NCI-H82 (cell line): Measurements from ENCODE around the gene PLEKHG3.
"Not testable (repeated sequence)": the region's sequence is repeated elsewhere in the genome, so short reads cannot be mapped to it uniquely, and the experiment has no call there.

Experiments used
- DNase-seq: peaks from one replicate; lab custom pipeline; 2025; lab: John Stamatoyannopoulos, UW

Gene PLEKHG3

GRCh38 chr14:64688031-64688430 is 16.2 kb upstream of the PLEKHG3 start:
- no peak for DNase-seq

DNA sequence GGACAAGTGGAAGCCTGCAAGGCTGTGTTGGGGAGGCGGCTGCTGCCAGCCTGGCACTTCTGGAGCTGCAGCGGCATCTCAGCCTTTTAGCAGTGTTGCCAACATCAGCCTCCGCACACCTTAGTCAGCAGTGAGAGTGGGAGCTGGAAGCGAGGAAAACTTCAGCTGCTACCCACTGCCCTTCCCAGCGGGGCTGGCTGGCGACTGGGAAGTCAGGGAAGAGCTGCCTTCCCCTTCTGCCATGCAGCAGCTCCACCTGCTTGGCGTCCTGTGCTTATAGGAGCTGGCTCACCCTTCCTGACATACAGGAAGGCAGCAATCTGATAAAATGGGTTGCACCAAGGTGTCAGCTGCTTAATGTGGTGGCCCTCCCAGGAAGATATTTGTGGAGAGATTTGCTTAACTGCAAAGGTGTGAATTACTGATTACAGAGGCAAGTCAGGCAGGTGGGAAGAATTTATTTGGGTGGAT is 15.4 kb upstream of the PLEKHG3 start:
- no peak for DNase-seq

DNA sequence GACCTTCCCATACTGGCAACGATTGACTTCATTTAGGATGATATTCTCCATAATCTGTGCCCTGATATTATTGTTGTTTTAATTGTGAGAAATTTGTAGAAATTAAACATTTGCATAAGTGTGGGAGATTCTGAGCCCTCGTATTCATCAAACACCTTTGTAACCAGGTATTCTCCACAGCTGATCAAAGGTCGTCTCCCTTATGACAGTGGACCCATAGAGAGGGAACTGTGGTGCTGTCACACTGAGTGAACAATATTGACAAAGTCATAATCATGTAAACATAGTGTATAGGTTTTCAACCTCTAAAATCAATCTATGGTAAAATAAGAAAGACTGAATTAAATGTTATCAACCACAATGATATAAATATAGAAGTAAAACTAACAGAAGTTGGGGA is 14.9 kb upstream of the PLEKHG3 start:
- DNase-seq = no peak

DNA sequence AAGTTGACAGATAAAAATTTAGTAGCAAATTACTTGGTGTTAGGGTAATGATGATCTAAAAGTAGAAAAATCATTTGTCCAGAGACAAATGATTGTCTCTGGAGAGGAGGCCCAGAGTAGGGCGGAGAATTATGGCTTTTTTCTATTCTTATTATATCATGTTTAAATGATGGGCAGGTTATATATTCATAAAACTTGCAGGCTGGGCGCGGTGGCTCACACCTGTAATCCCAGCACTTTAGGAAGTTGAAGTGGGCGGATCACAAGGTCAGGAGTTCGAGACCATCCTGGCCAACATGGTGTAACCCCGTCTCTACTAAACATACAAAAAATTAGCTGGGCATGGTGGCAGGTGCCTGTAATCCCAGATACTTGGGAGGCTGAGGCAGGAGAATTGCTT is 13.6 kb upstream of the PLEKHG3 start:
- DNase-seq = not testable (repeated sequence)

GRCh38 chr14:64691376-64691775 is 12.8 kb upstream of the PLEKHG3 start:
- no peak for DNase-seq

- DNase-seq = no peak
Observed at GRCh38 chr14:64692189-64692985, 11.8 kb upstream of the PLEKHG3 start.

DNA sequence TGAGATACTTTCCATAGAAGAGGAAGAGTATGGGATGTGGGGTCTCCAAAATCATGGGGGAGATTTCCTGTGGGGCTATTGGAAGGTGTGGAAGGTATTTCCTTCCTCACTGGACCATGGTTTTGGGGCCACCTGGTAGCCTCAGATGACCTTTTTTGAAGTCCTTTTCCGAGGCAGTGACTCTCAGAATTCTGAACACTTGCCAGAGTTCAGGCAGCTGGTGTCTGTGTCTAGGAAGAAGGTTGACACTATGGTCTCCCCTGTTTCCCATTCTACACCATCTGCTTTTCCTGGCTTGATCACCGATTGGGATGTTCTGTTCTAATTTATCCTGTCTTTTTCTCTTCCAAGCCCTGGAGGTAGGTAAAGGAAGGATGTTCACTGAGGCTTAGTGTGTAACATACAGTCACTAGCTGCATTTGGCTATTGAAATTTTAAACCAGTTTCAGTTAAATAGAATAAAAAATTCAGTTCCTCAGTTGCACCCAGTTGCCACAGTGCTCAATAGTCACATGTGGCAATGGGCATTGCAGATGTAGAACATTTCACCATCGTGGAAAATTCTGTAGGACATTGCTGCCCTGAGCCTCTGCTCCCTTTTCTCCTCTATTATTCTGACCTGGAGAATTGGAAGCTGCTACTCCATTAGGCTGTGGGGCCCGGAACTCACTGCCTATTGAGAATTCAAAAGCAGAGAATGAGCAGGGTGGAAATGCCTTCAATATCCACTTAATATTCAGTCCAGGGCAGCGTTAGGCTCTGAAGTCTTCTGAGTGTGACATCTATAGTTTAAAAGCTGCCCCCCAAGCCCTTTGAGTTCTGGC is 11.0 kb upstream of the PLEKHG3 start:
- no peak for DNase-seq

DNA sequence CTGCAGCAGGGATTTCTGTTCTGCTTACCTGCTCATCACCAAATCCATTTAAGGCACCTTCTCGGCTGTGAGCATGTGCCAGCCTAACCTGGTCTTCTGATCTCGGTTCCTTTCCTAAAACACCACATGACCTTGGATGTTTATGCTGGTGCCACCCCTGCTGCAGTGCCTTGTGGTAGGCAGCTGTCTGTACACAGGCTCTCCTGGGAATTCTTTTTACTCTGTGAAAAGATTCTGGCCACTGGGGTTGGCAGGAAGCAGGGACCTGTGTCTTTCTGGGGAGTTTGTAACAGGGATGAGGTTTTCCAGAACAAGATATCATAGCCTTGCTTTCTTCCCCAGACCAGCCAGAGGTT is 10.4 kb upstream of the PLEKHG3 start:
- DNase-seq = no peak

GRCh38 chr14:64695071-64695470 is 9.2 kb upstream of the PLEKHG3 start:
- no peak for DNase-seq

GRCh38 chr14:64696355-64696857 is 7.8 kb upstream of the PLEKHG3 start:
- no peak for DNase-seq

- DNase-seq = no peak
Observed at GRCh38 chr14:64698903-64699302, 5.3 kb upstream of the PLEKHG3 start.

DNA sequence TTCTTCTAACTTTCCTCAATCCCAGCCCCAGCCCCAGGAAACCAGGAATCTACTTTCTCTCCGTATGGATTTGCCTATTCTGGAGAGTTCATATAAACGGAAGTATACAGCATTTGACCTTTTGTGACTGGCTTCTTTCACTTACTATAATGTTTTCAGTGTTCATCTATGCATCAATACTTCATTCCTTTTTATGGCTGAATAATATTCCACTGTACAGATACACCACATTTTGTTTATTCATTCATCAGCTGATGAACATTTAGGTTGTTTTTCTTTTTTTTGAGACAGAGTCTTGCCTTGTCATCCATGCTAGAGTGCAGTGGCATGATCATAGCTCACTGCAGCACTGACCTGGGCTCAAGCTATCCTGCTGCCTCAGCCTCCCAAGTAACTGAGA is 3.9 kb upstream of the PLEKHG3 start:
- DNase-seq = no peak

DNA sequence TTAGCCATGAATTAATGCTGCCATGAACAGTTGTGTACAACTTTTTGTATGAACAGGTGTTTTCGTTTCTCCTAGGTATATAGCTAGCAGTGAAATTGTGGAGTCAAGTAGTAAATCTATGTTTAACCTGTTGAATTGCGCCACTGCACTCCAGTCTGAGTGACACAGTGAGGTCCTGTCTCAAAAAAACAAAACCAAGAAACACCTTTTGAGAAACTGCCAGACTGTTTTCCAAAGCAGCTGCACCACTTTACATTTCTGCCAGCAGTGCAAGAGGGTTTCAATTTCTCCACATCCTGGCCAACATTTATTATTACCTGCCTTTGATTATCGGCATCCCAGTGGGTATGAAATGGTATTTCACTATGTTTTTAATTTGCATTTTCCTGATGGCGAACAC is 3.3 kb upstream of the PLEKHG3 start:
- no peak for DNase-seq

DNA sequence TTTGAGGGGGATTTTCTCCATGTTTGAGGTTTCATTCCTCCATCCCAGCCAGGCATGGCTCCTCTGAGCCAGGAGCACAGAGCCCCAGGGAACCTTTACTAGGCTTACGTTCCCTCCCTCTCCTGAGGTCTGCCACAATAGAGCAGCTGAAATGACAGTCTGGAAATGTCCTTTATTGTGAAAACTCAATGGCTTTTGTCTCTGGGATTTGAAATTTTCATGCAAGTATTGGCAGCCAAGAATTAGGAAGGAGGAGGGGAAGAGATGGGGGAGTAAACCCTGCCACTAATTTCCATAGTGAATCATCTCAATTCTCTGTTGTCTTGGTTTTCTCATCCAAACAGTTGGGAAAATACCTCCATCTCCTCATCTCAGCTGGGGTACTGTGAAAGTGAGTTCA is 2.6 kb upstream of the PLEKHG3 start:
- DNase-seq = no peak

- no peak for DNase-seq
Observed at GRCh38 chr14:64702493-64703394, 1.5 kb upstream of the PLEKHG3 start.

- DNase-seq = peak; percentile 56
Observed at GRCh38 chr14:64703395-64704142, 655 bp upstream of the PLEKHG3 start.

- peak; percentile 55 for DNase-seq
Observed at GRCh38 chr14:64704743-64705380, 638 bp downstream of the PLEKHG3 start.

DNA sequence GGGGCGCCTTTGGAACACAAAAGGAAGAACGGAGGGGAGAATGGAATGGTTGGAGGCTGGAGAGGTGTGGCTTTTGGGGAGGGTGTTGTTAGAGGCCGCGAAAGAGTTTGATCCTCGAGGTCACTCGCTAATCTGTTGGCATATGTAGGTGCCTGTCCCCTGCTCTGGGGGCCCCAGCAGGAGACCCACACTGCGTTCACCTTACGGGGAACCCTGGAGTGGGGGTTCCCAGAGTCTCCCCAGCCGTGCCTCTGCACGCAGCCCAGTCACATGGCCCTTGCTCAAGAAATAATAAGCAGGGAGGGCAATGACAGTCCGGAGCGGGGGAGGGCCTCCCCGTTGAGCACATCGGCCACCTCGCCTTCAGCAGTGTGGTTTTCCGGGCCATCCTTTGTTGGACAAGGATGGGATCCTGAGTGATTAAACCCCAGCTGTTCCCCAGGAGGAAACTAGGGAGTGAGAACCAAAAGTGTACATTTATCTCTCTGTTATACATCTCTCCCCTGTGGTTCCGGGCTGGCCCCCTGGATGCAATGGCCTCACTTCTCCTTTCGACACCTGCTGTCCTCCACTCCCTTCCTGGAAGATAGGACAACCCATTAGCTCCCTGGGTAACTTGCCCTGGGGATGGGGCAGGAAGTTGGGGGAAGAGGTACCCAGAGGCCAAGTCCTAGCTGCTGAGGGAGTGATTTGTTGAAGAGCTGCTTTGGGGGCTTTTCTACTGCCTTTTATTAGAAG is 1.3 kb downstream of the PLEKHG3 start:
- DNase-seq = peak; percentile 39

DNA sequence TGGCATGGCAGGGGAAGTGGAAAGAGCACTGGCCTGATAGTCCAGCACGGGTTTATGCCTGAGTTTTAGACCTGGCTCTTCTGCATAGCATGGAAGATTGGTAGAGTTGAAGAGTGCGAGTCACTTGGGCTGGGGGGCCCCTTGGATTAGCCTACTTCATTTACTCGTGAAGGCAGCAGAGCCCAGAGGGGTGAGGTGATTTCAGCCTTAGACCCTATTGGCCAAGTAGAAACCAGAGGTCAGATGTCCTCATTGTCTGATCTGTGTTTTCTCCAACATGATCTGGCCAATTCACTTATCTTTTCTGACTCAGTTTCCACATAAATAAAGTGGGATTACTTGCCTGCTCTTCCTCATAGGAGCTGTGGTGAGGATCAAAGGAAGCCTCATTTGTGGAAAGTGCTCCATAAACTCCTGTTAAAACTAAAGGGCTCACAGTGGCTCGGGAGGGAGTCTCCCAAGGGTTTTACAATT is 1.9 kb downstream of the PLEKHG3 start:
- DNase-seq = no peak
